HAP-1 (cell line): ENCODE results near the gene ATP8B2.
"Not testable (repeated sequence)": the region's sequence is repeated elsewhere in the genome, so short reads cannot be mapped to it uniquely, and the experiment has no call there.

Experiments used
- DNase-seq, 2 experiments: peaks; one replicate each; pipeline ENCODE4 v3.0.0-alpha.2; 2016 to 2020; ENCODE audit warnings: low spot score in 2 of 2
- H3K27me3 ChIP-seq: fragments of 250-450 bp; sonication (Bioruptor Pico); 2 replicates; pipeline ENCODE4 v1.5.1; 2020; ENCODE audit warnings: low read depth, mild to moderate bottlenecking, moderate library complexity
- H3K36me3 ChIP-seq: fragments of 250-450 bp; sonication (Bioruptor Pico); replicated peaks from 2 replicates; pipeline ENCODE4 v1.5.1; 2020; ENCODE audit warnings: mild to moderate bottlenecking
- H3K4me1 ChIP-seq: fragments of 250-450 bp; sonication (Bioruptor Pico); 2 replicates; pipeline ENCODE4 v1.5.1; 2020; ENCODE audit warnings: mild to moderate bottlenecking
- H3K4me3 ChIP-seq: fragments of 250-450 bp; sonication (Bioruptor Pico); 2 replicates; pipeline ENCODE4 v1.5.1; 2020; ENCODE audit warnings: mild to moderate bottlenecking, moderate library complexity
- H3K9me3 ChIP-seq: fragments of 250-450 bp; sonication (Bioruptor Pico); 2 replicates; pipeline ENCODE4 v1.5.1; 2020; ENCODE audit warnings: mild to moderate bottlenecking, moderate library complexity
- in situ Hi-C: fragments of 300-500 bp; cut with MboI; formaldehyde crosslinking; loops from 3 replicates; pipeline ENCODE4 v1.14.3; 2020; ENCODE audit warnings: low sequenced_read_pairs, inconsistent platforms, mixed read lengths

Gene ATP8B2

GRCh38 chr1:154312229-154313065, 12.9 kb upstream of the ATP8B2 start:
- H3K4me1 ChIP-seq, H3K4me3 ChIP-seq, H3K9me3 ChIP-seq, DNase-seq, H3K36me3 ChIP-seq, in situ Hi-C loops: not testable (repeated sequence)
- peaks cover 15% of the 10 kb centered on the region for H3K27me3 ChIP-seq

- H3K4me3 ChIP-seq, result no peak overlapping the region
- no peaks in the 10 kb centered on the region for H3K36me3 ChIP-seq
- no peaks in the 10 kb centered on the region for H3K4me1 ChIP-seq
- no peak for DNase-seq
- peaks cover 18% of the 10 kb centered on the region for H3K27me3 ChIP-seq
- H3K9me3 ChIP-seq, result peaks cover 4% of the 10 kb centered on the region; the same call in 1 of the 2 replicates
- in situ Hi-C loops, result no loop called here
Observed at GRCh38 chr1:154313066-154313356, 12.3 kb upstream of the ATP8B2 start.

- H3K4me3 ChIP-seq, in situ Hi-C loops, H3K36me3 ChIP-seq, H3K9me3 ChIP-seq, DNase-seq, H3K4me1 ChIP-seq: not testable (repeated sequence)
- H3K27me3 ChIP-seq, result peaks cover 18% of the 10 kb centered on the region
Observed at GRCh38 chr1:154314226-154314625, 11.1 kb upstream of the ATP8B2 start.

- Histone ChIP-seq H3K4me3 (no peak overlapping the region), H3K27me3 (peaks cover 18% of the 10 kb centered on the region), H3K36me3 (no peaks in the 10 kb centered on the region), H3K9me3 (no peaks in the 10 kb centered on the region; the same call in 1 of the 2 replicates), H3K4me1 (no peaks in the 10 kb centered on the region)
- no peak for DNase-seq
- in situ Hi-C loops, result no loop called here
Observed at GRCh38 chr1:154316704-154317103, 8.6 kb upstream of the ATP8B2 start.

GRCh38 chr1:154318386-154318785, 6.9 kb upstream of the ATP8B2 start:
- in situ Hi-C loops, result no loop called here
- H3K4me3 ChIP-seq, result no peak overlapping the region
- no peak for DNase-seq
- peaks cover 18% of the 10 kb centered on the region for H3K27me3 ChIP-seq
- no peaks in the 10 kb centered on the region; the same call in 1 of the 2 replicates for H3K9me3 ChIP-seq
- no peaks in the 10 kb centered on the region for H3K4me1 ChIP-seq
- H3K36me3 ChIP-seq, result no peaks in the 10 kb centered on the region

- Histone ChIP-seq H3K4me3 (no peak within 1 kb of the TSS), H3K27me3 (peaks cover 12% of the 10 kb centered on the region; the same call in 1 of the 2 replicates), H3K4me1 (no peaks in the 10 kb centered on the region), H3K9me3 (no peaks in the 10 kb centered on the region), H3K36me3 (no peaks in the 10 kb centered on the region)
- no peak for DNase-seq
- in situ Hi-C loops, result no loop called here
Observed at GRCh38 chr1:154320882-154321608, 4.3 kb upstream of the ATP8B2 start, which contains the start of gene AQP10. AQP10 (plus strand) TSS chr1:154321093; CDS start chr1:154321156, 63 bp downstream.

- in situ Hi-C loops, DNase-seq, H3K4me3 ChIP-seq, H3K27me3 ChIP-seq, H3K36me3 ChIP-seq, H3K9me3 ChIP-seq, H3K4me1 ChIP-seq: not testable (repeated sequence)
Observed at GRCh38 chr1:154321609-154321934, 3.8 kb upstream of the ATP8B2 start.

GRCh38 chr1:154323493-154323892, 1.8 kb upstream of the ATP8B2 start:
- no peaks in the 10 kb centered on the region for H3K27me3 ChIP-seq
- H3K36me3 ChIP-seq, result no peaks in the 10 kb centered on the region; the same call in 1 of the 2 replicates
- DNase-seq, result no peak
- H3K9me3 ChIP-seq, result no peaks in the 10 kb centered on the region
- no peak overlapping the region for H3K4me3 ChIP-seq
- in situ Hi-C loops, result no loop called here
- H3K4me1 ChIP-seq, result peaks cover 6% of the 10 kb centered on the region

GRCh38 chr1:154324241-154324640, 1.1 kb upstream of the ATP8B2 start:
- peaks cover 6% of the 10 kb centered on the region for H3K4me1 ChIP-seq
- no peak for DNase-seq
- H3K4me3 ChIP-seq, result no peak overlapping the region
- in situ Hi-C loops, result no loop called here
- peaks cover 3% of the 10 kb centered on the region for H3K36me3 ChIP-seq
- H3K27me3 ChIP-seq, result no peaks in the 10 kb centered on the region
- no peaks in the 10 kb centered on the region for H3K9me3 ChIP-seq

- Histone ChIP-seq H3K36me3 (peaks cover 11% of the 10 kb centered on the region), H3K4me3 (peak overlapping the region; percentile 82), H3K9me3 (no peaks in the 10 kb centered on the region), H3K27me3 (no peaks in the 10 kb centered on the region), H3K4me1 (peaks cover 6% of the 10 kb centered on the region)
- in situ Hi-C loops, result no loop called here
- peak; percentile 77 to 93 for DNase-seq
Observed at GRCh38 chr1:154325583-154326545, 539 bp downstream of the ATP8B2 start.

GRCh38 chr1:154326546-154327465, 1.5 kb downstream of the ATP8B2 start:
- Histone ChIP-seq H3K9me3 (no peaks in the 10 kb centered on the region), H3K4me1 (peaks cover 6% of the 10 kb centered on the region), H3K36me3 (peaks cover 21% of the 10 kb centered on the region), H3K27me3 (no peaks in the 10 kb centered on the region), H3K4me3 (peak overlapping the region; percentile 82)
- no peak for DNase-seq
- in situ Hi-C loops, result no loop called here

- DNase-seq, result no peak
- Histone ChIP-seq H3K4me3 (no peak overlapping the region), H3K27me3 (no peaks in the 10 kb centered on the region), H3K36me3 (peaks cover 26% of the 10 kb centered on the region), H3K4me1 (peaks cover 6% of the 10 kb centered on the region), H3K9me3 (no peaks in the 10 kb centered on the region)
- in situ Hi-C loops, result no loop called here
Observed at GRCh38 chr1:154327466-154328317, 2.4 kb downstream of the ATP8B2 start.
